ENCODE measurements around the gene RARRES1. TPM values are rescaled to one million over a fixed set of nuclear protein-coding genes. Genes with fewer than 3 reads are reported as not detected.

The RARRES1 gene
- total and polyA plus RNA-seq, 2 experiments from 2014 or later, result 0.10 to 0.82 TPM

- no peaks in the 10 kb centered on the region for H3K36me3 ChIP-seq (ENCODE audit: insufficient read depth)
- peaks cover 2% of the 10 kb centered on the region; the same call in 1 of the 2 replicates for H3K27me3 ChIP-seq (ENCODE audit: insufficient read depth)
- H3K4me2 ChIP-seq, result no peak overlapping the region
- Mint-ChIP-seq H3K27ac (no peak overlapping the region), H3K4me3 (no peak overlapping the region), H3K27me3 (ENCODE audit: insufficient read depth, low read depth, poor library complexity) (no peaks in the 10 kb centered on the region), H3K4me1 (peaks cover 16% of the 10 kb centered on the region), H3K36me3 (ENCODE audit: low read depth) (peaks cover 17% of the 10 kb centered on the region), H3K9me3 (no peaks in the 10 kb centered on the region)
- no peak for DNase-seq (ENCODE audit: low spot score)
- peaks cover 5% of the 10 kb centered on the region; the same call in 1 of the 2 replicates for H3K4me1 ChIP-seq (ENCODE audit: insufficient read depth)
- no peaks in the 10 kb centered on the region for H4K20me1 ChIP-seq (replicated peaks; ENCODE audit: insufficient read depth)
- H3K27ac ChIP-seq (ENCODE audit: low read depth), result no peak overlapping the region
- H3K79me2 ChIP-seq (replicated peaks; ENCODE audit: insufficient read depth), result no peaks in the 10 kb centered on the region
- no peak overlapping the region for H2AFZ ChIP-seq
- TF ChIP-seq NANOG (IDR thresholded peaks at IDR 0.05; ENCODE audit: borderline replicate concordance) (no peak), STAT1 (IDR thresholded peaks at IDR 0.05; ENCODE audit: unreplicated experiment) (no peak), REST (IDR thresholded peaks at IDR 0.05; ENCODE audit: unreplicated experiment) (no peak), EZH2phosphoT487 (IDR thresholded peaks at IDR 0.05; ENCODE audit: unreplicated experiment) (no peak), ZNF462 (CRISPR knock-in tag; IDR thresholded peaks at IDR 0.05) (no peak), ZNF114 (CRISPR knock-in tag; IDR thresholded peaks at IDR 0.05) (no peak)
- H3F3A ChIP-seq (replicated peaks; ENCODE audit: low read depth), result no peaks in the 10 kb centered on the region
- no peak for ATAC-seq
- H3K9me2 ChIP-seq (ENCODE audit: insufficient read depth), result no peaks in the 10 kb centered on the region
- no peak overlapping the region for H3K4me3 ChIP-seq
Observed at GRCh38 chr3:158725348-158726011, 6.8 kb downstream of the RARRES1 start.

Measured in GM23338 (cell line).